Neural cell (in vitro differentiated cells): ENCODE data around the gene NOL7.

Experiments
- EP300 ChIP-seq: fragments of 450-650 bp; conservative IDR thresholded peaks from 2 replicates; pipeline ENCODE4 v1.6.1; 2014; ENCODE audit warnings: antibody characterized with exemption, mild to moderate bottlenecking, moderate library complexity; ENCODE audit not compliant: poor library complexity, severe bottlenecking
- EZH2 ChIP-seq: fragments of 200-600, 300-800 bp; shearing (Covaris generic), sonication (generic); IDR thresholded peaks from 2 replicates; pipeline ENCODE4 v1.6.1; 2014; ENCODE audit warnings: antibody characterized with exemption, low read length, borderline replicate concordance, mild to moderate bottlenecking; ENCODE audit not compliant: insufficient read depth, poor library complexity, severe bottlenecking
- POLR2AphosphoS5 ChIP-seq: IDR thresholded peaks from 2 replicates; pipeline ENCODE4 v1.6.1; 2012
- RAD21 ChIP-seq: fragments of 450-650 bp; conservative IDR thresholded peaks from 2 replicates; pipeline ENCODE4 v1.6.1; 2014; ENCODE audit warnings: antibody characterized with exemption, mild to moderate bottlenecking, moderate library complexity
- SMC3 ChIP-seq: fragments of 450-650 bp; conservative IDR thresholded peaks from 2 replicates; pipeline ENCODE4 v1.6.1; 2014; ENCODE audit warnings: antibody characterized with exemption, mild to moderate bottlenecking, moderate library complexity; ENCODE audit not compliant: poor library complexity
- TAF1 ChIP-seq: IDR thresholded peaks from 2 replicates; pipeline ENCODE4 v1.6.1; 2012; ENCODE audit warnings: low read depth
- TF ChIP-seq, protein P1 (sequence below): fragments of 450-650 bp; IDR thresholded peaks from 2 replicates; pipeline ENCODE4 v1.5.1; 2014; ENCODE audit warnings: antibody characterized with exemption, mild to moderate bottlenecking, moderate library complexity; ENCODE audit not compliant: poor library complexity, severe bottlenecking
- TF ChIP-seq, protein P2 (sequence below): IDR thresholded peaks from 2 replicates; pipeline ENCODE4 v1.6.1; 2012; ENCODE audit warnings: borderline replicate concordance

DNA sequence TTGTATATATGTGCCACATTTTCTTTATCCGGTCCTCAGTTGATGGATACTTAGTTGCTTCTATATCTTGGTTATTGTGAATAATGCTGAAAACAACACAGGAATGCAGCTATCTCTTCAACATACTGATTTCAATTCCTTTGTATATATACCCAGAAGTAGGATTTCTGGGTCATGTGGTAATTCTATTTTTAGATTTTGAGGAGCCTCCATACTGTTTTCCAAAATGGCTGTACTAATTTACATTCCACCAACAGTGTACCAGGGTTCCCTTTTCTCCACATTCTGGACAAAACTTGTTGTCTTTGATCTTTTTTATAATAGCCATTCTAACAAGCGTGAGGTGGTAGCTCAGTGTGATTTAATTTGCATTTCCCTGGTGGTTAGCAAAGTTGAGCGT, 39.1 kb upstream of the NOL7 start:
- TF ChIP-seq POLR2AphosphoS5 (no peak), EP300 (no peak), RAD21 (no peak), EZH2 (no peak), TAF1 (no peak), SMC3 (no peak)
- TF ChIP-seq, protein P1, sequence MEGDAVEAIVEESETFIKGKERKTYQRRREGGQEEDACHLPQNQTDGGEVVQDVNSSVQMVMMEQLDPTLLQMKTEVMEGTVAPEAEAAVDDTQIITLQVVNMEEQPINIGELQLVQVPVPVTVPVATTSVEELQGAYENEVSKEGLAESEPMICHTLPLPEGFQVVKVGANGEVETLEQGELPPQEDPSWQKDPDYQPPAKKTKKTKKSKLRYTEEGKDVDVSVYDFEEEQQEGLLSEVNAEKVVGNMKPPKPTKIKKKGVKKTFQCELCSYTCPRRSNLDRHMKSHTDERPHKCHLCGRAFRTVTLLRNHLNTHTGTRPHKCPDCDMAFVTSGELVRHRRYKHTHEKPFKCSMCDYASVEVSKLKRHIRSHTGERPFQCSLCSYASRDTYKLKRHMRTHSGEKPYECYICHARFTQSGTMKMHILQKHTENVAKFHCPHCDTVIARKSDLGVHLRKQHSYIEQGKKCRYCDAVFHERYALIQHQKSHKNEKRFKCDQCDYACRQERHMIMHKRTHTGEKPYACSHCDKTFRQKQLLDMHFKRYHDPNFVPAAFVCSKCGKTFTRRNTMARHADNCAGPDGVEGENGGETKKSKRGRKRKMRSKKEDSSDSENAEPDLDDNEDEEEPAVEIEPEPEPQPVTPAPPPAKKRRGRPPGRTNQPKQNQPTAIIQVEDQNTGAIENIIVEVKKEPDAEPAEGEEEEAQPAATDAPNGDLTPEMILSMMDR = no peak
- TF ChIP-seq, protein P2, sequence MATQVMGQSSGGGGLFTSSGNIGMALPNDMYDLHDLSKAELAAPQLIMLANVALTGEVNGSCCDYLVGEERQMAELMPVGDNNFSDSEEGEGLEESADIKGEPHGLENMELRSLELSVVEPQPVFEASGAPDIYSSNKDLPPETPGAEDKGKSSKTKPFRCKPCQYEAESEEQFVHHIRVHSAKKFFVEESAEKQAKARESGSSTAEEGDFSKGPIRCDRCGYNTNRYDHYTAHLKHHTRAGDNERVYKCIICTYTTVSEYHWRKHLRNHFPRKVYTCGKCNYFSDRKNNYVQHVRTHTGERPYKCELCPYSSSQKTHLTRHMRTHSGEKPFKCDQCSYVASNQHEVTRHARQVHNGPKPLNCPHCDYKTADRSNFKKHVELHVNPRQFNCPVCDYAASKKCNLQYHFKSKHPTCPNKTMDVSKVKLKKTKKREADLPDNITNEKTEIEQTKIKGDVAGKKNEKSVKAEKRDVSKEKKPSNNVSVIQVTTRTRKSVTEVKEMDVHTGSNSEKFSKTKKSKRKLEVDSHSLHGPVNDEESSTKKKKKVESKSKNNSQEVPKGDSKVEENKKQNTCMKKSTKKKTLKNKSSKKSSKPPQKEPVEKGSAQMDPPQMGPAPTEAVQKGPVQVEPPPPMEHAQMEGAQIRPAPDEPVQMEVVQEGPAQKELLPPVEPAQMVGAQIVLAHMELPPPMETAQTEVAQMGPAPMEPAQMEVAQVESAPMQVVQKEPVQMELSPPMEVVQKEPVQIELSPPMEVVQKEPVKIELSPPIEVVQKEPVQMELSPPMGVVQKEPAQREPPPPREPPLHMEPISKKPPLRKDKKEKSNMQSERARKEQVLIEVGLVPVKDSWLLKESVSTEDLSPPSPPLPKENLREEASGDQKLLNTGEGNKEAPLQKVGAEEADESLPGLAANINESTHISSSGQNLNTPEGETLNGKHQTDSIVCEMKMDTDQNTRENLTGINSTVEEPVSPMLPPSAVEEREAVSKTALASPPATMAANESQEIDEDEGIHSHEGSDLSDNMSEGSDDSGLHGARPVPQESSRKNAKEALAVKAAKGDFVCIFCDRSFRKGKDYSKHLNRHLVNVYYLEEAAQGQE = no peak
